ENCODE measurements around the gene TAS2R46. TPM values are rescaled to one million over a fixed set of nuclear protein-coding genes. Genes with fewer than 3 reads are reported as not detected.

Gene TAS2R46
- total and polyA plus RNA-seq, 9 of the 15 experiments (the other 6 are each of a cell fraction or from before 2014, with no cell fraction given), result 0.08 to 1.8 (median 0.47) TPM; not detected in 2

- CTCF ChIA-PET (ENCODE audit: low intra/inter-chr PET ratio), result no interaction called here
- H3K9ac ChIP-seq (ENCODE audit: insufficient read depth in 1 of 2, low read depth in 2 of 2, low read length in 2 of 2), result no peak overlapping the region
- FAIRE-seq (no peak), ATAC-seq (no peak; the same call in 2 of the 3 replicates), DNase-seq (ENCODE audit: extremely low read depth in 1 of 4, low spot score in 3 of 4) (no peak)
- no peaks in the 10 kb centered on the region for H3K9me3 ChIP-seq (replicated peaks; ENCODE audit: control insufficient read depth, insufficient read depth, low read depth, low read length)
- TF ChIP-seq RFX1 (IDR thresholded peaks at IDR 0.05), result no peak
- no peak for TF ChIP-seq MCM2 (IDR thresholded peaks at IDR 0.05; ENCODE audit: low read depth)
- TF ChIP-seq PRDM10 (IDR thresholded peaks at IDR 0.05; ENCODE audit: partially characterized antibody), result peak; percentile 68
- TF ChIP-seq ZNF589 (CRISPR knock-in tag; IDR thresholded peaks at IDR 0.05; ENCODE audit: low read depth), result no peak
- no peak for TF ChIP-seq ZSCAN29 (IDR thresholded peaks at IDR 0.05)
- no peak for TF ChIP-seq RFX7 (CRISPR knock-in tag; IDR thresholded peaks at IDR 0.05)
- no peak for TF ChIP-seq ERF (CRISPR knock-in tag; IDR thresholded peaks at IDR 0.05)
- H3K27me3 ChIP-seq (ENCODE audit: control insufficient read depth in 2 of 2, insufficient read depth in 2 of 2, low read length in 2 of 2), result no peaks in the 10 kb centered on the region
- no peak overlapping the region for H3K4me3 ChIP-seq
- no peaks in the 10 kb centered on the region for H3K9me1 ChIP-seq (ENCODE audit: control insufficient read depth, insufficient read depth, low read length)
- no peaks in the 10 kb centered on the region for H3K36me3 ChIP-seq (ENCODE audit: control insufficient read depth, insufficient read depth, low read length)
- H2AFZ ChIP-seq (ENCODE audit: low read depth, low read length), result no peak overlapping the region
- in situ Hi-C loops (cut with MboI) (no loop called here), intact Hi-C loops (cut with micrococcal nuclease) (no loop called here)
- H3K4me2 ChIP-seq (ENCODE audit: insufficient read depth, low read length), result no peak overlapping the region
- 85% methylated on average over 2 of the region's 2 CpGs for WGBS (ENCODE audit: insufficient coverage, low coverage, missing lambda C conversion rate)
- POLR2A ChIA-PET, result interaction anchor here (0.6 to 0.9 kb wide), 3 partner anchors 56 to 360 kb away, joined by 3 to 4 read pairs (median 3); no protein-coding TSS in a partner anchor
- H3K27ac ChIP-seq (ENCODE audit: extremely low read depth, low read depth, low read length), result no peak overlapping the region
- BruUV-seq (replicated peaks), result no TSS peak
- no peaks in the 10 kb centered on the region for H4K20me1 ChIP-seq (replicated peaks; ENCODE audit: control insufficient read depth, insufficient read depth, low read length)
- no peaks in the 10 kb centered on the region for H3K4me1 ChIP-seq (replicated peaks in 1 of 2; ENCODE audit: control insufficient read depth in 2 of 2, insufficient read depth in 2 of 2, low read length in 2 of 2)
- H3K79me2 ChIP-seq (ENCODE audit: control insufficient read depth, insufficient read depth, low read length), result peaks cover 47% of the 10 kb centered on the region
Measured at GRCh38 chr12:11108862-11109261, 46.8 kb upstream of the TAS2R46 start.

Measured in K562 (cell line).